Trophoblast cell (in vitro differentiated cells and primary cell): ENCODE data around the gene CRYBA2.

Experiments used
- DNase-seq, 2 donors: peaks; one replicate each; pipeline ENCODE4 v3.0.0-alpha.2; 2016
- H2AFZ ChIP-seq: 2 replicates; pipeline ENCODE4 v1.6.1; 2013; ENCODE audit warnings: low read length, moderate library complexity, mild to moderate bottlenecking; ENCODE audit not compliant: insufficient read depth, poor library complexity
- H2AK5ac ChIP-seq: 2 replicates; pipeline ENCODE4 v1.6.1; 2013; ENCODE audit warnings: mild to moderate bottlenecking, low read length
- H2BK120ac ChIP-seq: 2 replicates; pipeline ENCODE4 v1.6.1; 2013; ENCODE audit warnings: low read length, mild to moderate bottlenecking, moderate library complexity; ENCODE audit not compliant: insufficient read depth, poor library complexity
- H2BK12ac ChIP-seq: 2 replicates; pipeline ENCODE4 v1.6.1; 2013; ENCODE audit warnings: mild to moderate bottlenecking, low read length, moderate library complexity
- H2BK5ac ChIP-seq: 2 replicates; pipeline ENCODE4 v1.6.1; 2013; ENCODE audit warnings: low read length, low read depth, moderate library complexity, mild to moderate bottlenecking; ENCODE audit not compliant: poor library complexity
- H3K14ac ChIP-seq: 2 replicates; pipeline ENCODE4 v1.6.1; 2013; ENCODE audit warnings: mild to moderate bottlenecking, low read length
- H3K18ac ChIP-seq: 2 replicates; pipeline ENCODE4 v1.6.1; 2013; ENCODE audit warnings: mild to moderate bottlenecking, low read length
- H3K23ac ChIP-seq: 2 replicates; pipeline ENCODE4 v1.6.1; 2013; ENCODE audit warnings: low read length
- H3K27ac ChIP-seq: 2 replicates; pipeline ENCODE4 v1.5.1; 2013; ENCODE audit warnings: low read depth, mild to moderate bottlenecking, inconsistent platforms, low read length, moderate library complexity
- H3K27me3 ChIP-seq: 2 replicates; pipeline ENCODE4 v1.6.1; 2013; ENCODE audit warnings: inconsistent platforms, mild to moderate bottlenecking, low read length, moderate library complexity; ENCODE audit not compliant: insufficient read depth
- H3K36me3 ChIP-seq, 2 experiments: 1 replicate in 1 of 2; 2 replicates in 1 of 2; pipeline ENCODE4 v1.6.1; 2013; ENCODE audit warnings: low read length in 2 of 2, mild to moderate bottlenecking in 2 of 2, moderate library complexity in 1 of 2; ENCODE audit not compliant: insufficient read depth in 2 of 2, control insufficient read depth in 1 of 2
- H3K4ac ChIP-seq: 2 replicates; pipeline ENCODE4 v1.6.1; 2013; ENCODE audit warnings: low read depth, mild to moderate bottlenecking, low read length, moderate library complexity
- H3K4me1 ChIP-seq, 2 experiments: 1 replicate in 1 of 2; 2 replicates in 1 of 2; pipeline ENCODE4 v1.6.1; 2013; ENCODE audit warnings: low read length in 2 of 2, mild to moderate bottlenecking in 2 of 2, moderate library complexity in 1 of 2; ENCODE audit not compliant: insufficient read depth in 2 of 2, control insufficient read depth in 1 of 2
- H3K4me2 ChIP-seq: 2 replicates; pipeline ENCODE4 v1.6.1; 2013; ENCODE audit warnings: inconsistent platforms, mild to moderate bottlenecking, low read length, moderate library complexity
- H3K4me3 ChIP-seq: 2 replicates; pipeline ENCODE4 v1.5.1; 2013; ENCODE audit warnings: mild to moderate bottlenecking, low read depth, low read length, inconsistent platforms
- H3K79me1 ChIP-seq: one replicate; pipeline ENCODE4 v1.6.1; 2013; ENCODE audit warnings: low read length
- H3K79me2 ChIP-seq: 2 replicates; pipeline ENCODE4 v1.6.1; 2013; ENCODE audit warnings: low read length, mild to moderate bottlenecking; ENCODE audit not compliant: control insufficient read depth, insufficient read depth, poor library complexity
- H3K9ac ChIP-seq: 2 replicates; pipeline ENCODE4 v1.6.1; 2013; ENCODE audit warnings: mild to moderate bottlenecking, low read length
- H3K9me3 ChIP-seq: 2 replicates; pipeline ENCODE4 v1.6.1; 2013; ENCODE audit warnings: low read depth, mild to moderate bottlenecking, control low read depth, inconsistent platforms, low read length; ENCODE audit not compliant: insufficient read depth
- H4K12ac ChIP-seq: 2 replicates; pipeline ENCODE4 v1.6.1; 2013; ENCODE audit warnings: low read depth, mild to moderate bottlenecking, low read length, moderate library complexity
- H4K8ac ChIP-seq: 2 replicates; pipeline ENCODE4 v1.6.1; 2013; ENCODE audit warnings: low read depth, mild to moderate bottlenecking, low read length, moderate library complexity
- H4K91ac ChIP-seq: one replicate; pipeline ENCODE4 v1.6.1; 2013; ENCODE audit warnings: low read depth, mild to moderate bottlenecking, low read length, moderate library complexity
- WGBS: extraction: QIAGEN DNeasy Blood & Tissue Kit; methylation state at CpG from one replicate; pipeline ENCODE4 v1.1.7; 2013; ENCODE audit warnings: missing lambda C conversion rate; ENCODE audit not compliant: insufficient read length, insufficient coverage; ENCODE audit errors: extremely low coverage; 5-methylcytosine and 5-hydroxymethylcytosine counted together

CRYBA2 gene

GRCh38 chr2:219038600-219038999, 45.4 kb upstream of the CRYBA2 start:
- H4K91ac ChIP-seq, result no peak overlapping the region
- H2BK12ac ChIP-seq, result no peak overlapping the region
- no peaks in the 10 kb centered on the region for H3K79me2 ChIP-seq
- H3K79me1 ChIP-seq, result no peaks in the 10 kb centered on the region
- H2AFZ ChIP-seq, result no peak overlapping the region
- no CpG with 5 or more reads among the region's 1 CpG for WGBS
- H2BK5ac ChIP-seq, result no peak overlapping the region
- no peak overlapping the region for H2BK120ac ChIP-seq
- H3K4me1 ChIP-seq, result peaks cover 0 to 2% of the 10 kb centered on the region in 2 experiments
- no peaks in the 10 kb centered on the region for H3K9me3 ChIP-seq
- no peak for DNase-seq
- peaks cover 9% of the 10 kb centered on the region for H3K27me3 ChIP-seq
- H3K4me2 ChIP-seq, result no peak overlapping the region
- H3K4me3 ChIP-seq, result no peak overlapping the region
- H4K12ac ChIP-seq, result no peak overlapping the region
- H2AK5ac ChIP-seq, result no peak overlapping the region
- no peak overlapping the region for H4K8ac ChIP-seq
- no peak overlapping the region for H3K14ac ChIP-seq
- no peak overlapping the region for H3K18ac ChIP-seq
- no peak overlapping the region for H3K23ac ChIP-seq
- no peak overlapping the region for H3K4ac ChIP-seq
- H3K27ac ChIP-seq, result no peak overlapping the region
- no peak overlapping the region for H3K9ac ChIP-seq
- H3K36me3 ChIP-seq, result no peaks in the 10 kb centered on the region

- Histone ChIP-seq H3K79me1 (no peaks in the 10 kb centered on the region), H3K9ac (no peak overlapping the region), H2AK5ac (no peak overlapping the region), H3K9me3 (no peaks in the 10 kb centered on the region), H3K4me2 (no peak overlapping the region), H4K12ac (no peak overlapping the region), H3K27ac (no peak overlapping the region), H2BK5ac (no peak overlapping the region), H3K4ac (no peak overlapping the region), H3K79me2 (no peaks in the 10 kb centered on the region), H3K27me3 (peaks cover 9% of the 10 kb centered on the region), H3K4me1 (peaks cover 0 to 2% of the 10 kb centered on the region in 2 experiments), H3K36me3 (no peaks in the 10 kb centered on the region), H3K23ac (no peak overlapping the region), H2BK120ac (no peak overlapping the region), H3K18ac (no peak overlapping the region), H2BK12ac (no peak overlapping the region), H4K8ac (no peak overlapping the region), H3K4me3 (no peak overlapping the region), H3K14ac (no peak overlapping the region), H2AFZ (no peak overlapping the region), H4K91ac (no peak overlapping the region)
- no CpG with 5 or more reads among the region's 8 CpGs for WGBS
- DNase-seq, result no peak
These were observed 44.7 kb upstream of the CRYBA2 start for GRCh38 chr2:219037783-219038499.

GRCh38 chr2:219035942-219036341, 42.7 kb upstream of the CRYBA2 start:
- Histone ChIP-seq H2AK5ac (no peak overlapping the region), H3K23ac (no peak overlapping the region), H2BK120ac (no peak overlapping the region), H3K27ac (no peak overlapping the region), H4K8ac (no peak overlapping the region), H3K14ac (no peak overlapping the region), H3K4me1 (no peaks in the 10 kb centered on the region), H2AFZ (no peak overlapping the region), H3K79me1 (no peaks in the 10 kb centered on the region), H3K4me2 (no peak overlapping the region), H3K27me3 (no peaks in the 10 kb centered on the region), H2BK12ac (no peak overlapping the region), H4K91ac (no peak overlapping the region), H3K9me3 (no peaks in the 10 kb centered on the region), H3K36me3 (no peaks in the 10 kb centered on the region), H3K18ac (no peak overlapping the region), H3K4me3 (no peak overlapping the region), H2BK5ac (no peak overlapping the region), H3K9ac (no peak overlapping the region), H3K79me2 (no peaks in the 10 kb centered on the region), H4K12ac (no peak overlapping the region), H3K4ac (no peak overlapping the region)
- no peak for DNase-seq
- no CpG with 5 or more reads among the region's 2 CpGs for WGBS

- Histone ChIP-seq H3K27ac (no peak overlapping the region), H2BK5ac (no peak overlapping the region), H2BK12ac (no peak overlapping the region), H3K14ac (no peak overlapping the region), H3K23ac (no peak overlapping the region), H3K79me1 (no peaks in the 10 kb centered on the region), H3K36me3 (no peaks in the 10 kb centered on the region), H4K91ac (no peak overlapping the region), H3K4ac (no peak overlapping the region), H2BK120ac (no peak overlapping the region), H3K4me3 (no peak overlapping the region), H3K9ac (no peak overlapping the region), H3K18ac (no peak overlapping the region), H2AK5ac (no peak overlapping the region), H4K8ac (no peak overlapping the region), H2AFZ (no peak overlapping the region), H3K4me1 (no peaks in the 10 kb centered on the region), H3K4me2 (no peak overlapping the region), H3K9me3 (no peaks in the 10 kb centered on the region), H3K79me2 (no peaks in the 10 kb centered on the region), H3K27me3 (no peaks in the 10 kb centered on the region), H4K12ac (no peak overlapping the region)
- DNase-seq, result no peak
- no CpG with 5 or more reads among the region's 6 CpGs for WGBS
These were observed 41.6 kb upstream of the CRYBA2 start for GRCh38 chr2:219034823-219035222.
